HepG2 (cell line): Measurements from ENCODE around the gene KRT12. TPM values are rescaled to one million over a fixed set of nuclear protein-coding genes. Genes with fewer than 3 reads are reported as not detected.

ENCODE experiments used
- MYNN ChIP-seq: sonication (generic); formaldehyde crosslinking; IDR thresholded peaks from 2 replicates; pipeline ENCODE4 v1.4.0; 2020; ENCODE audit warnings: mild to moderate bottlenecking, low read depth, missing genetic modification reagents
- PTBP1 ChIP-seq: fragments of 200-400 bp; formaldehyde crosslinking; IDR thresholded peaks from 2 replicates; pipeline ENCODE4 v1.6.1; 2018; ENCODE audit warnings: low read length, low read depth; ENCODE audit not compliant: poor library complexity, severe bottlenecking
- ZFP41 ChIP-seq: sonication (generic); formaldehyde crosslinking; IDR thresholded peaks from 2 replicates; pipeline ENCODE4 v1.4.0; 2020; ENCODE audit warnings: mild to moderate bottlenecking, missing genetic modification reagents, borderline replicate concordance
- ZNF138 ChIP-seq: sonication (generic); formaldehyde crosslinking; IDR thresholded peaks from 2 replicates; pipeline ENCODE4 v1.5.0; 2020; ENCODE audit warnings: mild to moderate bottlenecking, low read depth, missing genetic modification reagents
- polyA plus RNA-seq, 8 experiments: library from polyadenylated mRNA; depleted of rRNA in 3 of 8; stranded (reverse) in 7 of 8; unstranded in 1 of 8; fragments of >200 nt; fragmentation: Illumina TruSeq in 4 of 8; extraction: Trizol in 4 of 8; gene quantifications; 2 replicates each; pipeline versions ENCODE4 v1.2.1 to v1.2.3, GENCODE V29; 2011 to 2016; ENCODE audit warnings: low read depth in 4 of 8, missing spikeins in 1 of 8, mixed read lengths in 1 of 8; ENCODE audit not compliant: insufficient read depth in 1 of 8
- total RNA-seq, 5 experiments: library from RNA; depleted of rRNA; stranded (reverse); fragments of >200 nt; fragmentation: Illumina TruSeq; extraction: Trizol; gene quantifications; 2 replicates each; pipeline ENCODE4 v1.2.3, GENCODE V29; 2016; ENCODE audit warnings: low read depth in 1 of 5
- TF ChIP-seq, protein P1 (sequence below): IDR thresholded peaks from 2 replicates; pipeline ENCODE4 v1.4.0; 2020; ENCODE audit warnings: mild to moderate bottlenecking, missing genetic modification reagents
- TF ChIP-seq, protein P2 (sequence below), 2 experiments: fragments of 450-650 bp in 1 of 2; sonication (generic) in 1 of 2; formaldehyde crosslinking in 1 of 2; IDR thresholded peaks; 2 replicates each; pipeline versions ENCODE4 v1.6.1 to v1.8.0; 2016 to 2022; ENCODE audit warnings: antibody characterized with exemption in 1 of 2, mild to moderate bottlenecking in 1 of 2, missing genetic modification reagents in 1 of 2
- TF ChIP-seq, protein P3 (sequence below): sonication (generic); formaldehyde crosslinking; IDR thresholded peaks from 2 replicates; pipeline ENCODE4 v1.4.0; 2020; ENCODE audit warnings: mild to moderate bottlenecking, missing genetic modification reagents
- TF ChIP-seq, protein P4 (sequence below): sonication (generic); formaldehyde crosslinking; IDR thresholded peaks from 2 replicates; pipeline ENCODE4 v1.5.0; 2020; ENCODE audit warnings: mild to moderate bottlenecking, low read depth, missing genetic modification reagents, borderline replicate concordance
- TF ChIP-seq, protein P5 (sequence below): sonication (generic); formaldehyde crosslinking; IDR thresholded peaks from 2 replicates; pipeline ENCODE4; 2020; ENCODE audit warnings: missing genetic modification reagents, mild to moderate bottlenecking, borderline replicate concordance

The KRT12 gene
- total and polyA plus RNA-seq, 2 of the 13 experiments (the other 11 are each of a cell fraction or from before 2014, with no cell fraction given), result 0.07 to 0.09 TPM

DNA sequence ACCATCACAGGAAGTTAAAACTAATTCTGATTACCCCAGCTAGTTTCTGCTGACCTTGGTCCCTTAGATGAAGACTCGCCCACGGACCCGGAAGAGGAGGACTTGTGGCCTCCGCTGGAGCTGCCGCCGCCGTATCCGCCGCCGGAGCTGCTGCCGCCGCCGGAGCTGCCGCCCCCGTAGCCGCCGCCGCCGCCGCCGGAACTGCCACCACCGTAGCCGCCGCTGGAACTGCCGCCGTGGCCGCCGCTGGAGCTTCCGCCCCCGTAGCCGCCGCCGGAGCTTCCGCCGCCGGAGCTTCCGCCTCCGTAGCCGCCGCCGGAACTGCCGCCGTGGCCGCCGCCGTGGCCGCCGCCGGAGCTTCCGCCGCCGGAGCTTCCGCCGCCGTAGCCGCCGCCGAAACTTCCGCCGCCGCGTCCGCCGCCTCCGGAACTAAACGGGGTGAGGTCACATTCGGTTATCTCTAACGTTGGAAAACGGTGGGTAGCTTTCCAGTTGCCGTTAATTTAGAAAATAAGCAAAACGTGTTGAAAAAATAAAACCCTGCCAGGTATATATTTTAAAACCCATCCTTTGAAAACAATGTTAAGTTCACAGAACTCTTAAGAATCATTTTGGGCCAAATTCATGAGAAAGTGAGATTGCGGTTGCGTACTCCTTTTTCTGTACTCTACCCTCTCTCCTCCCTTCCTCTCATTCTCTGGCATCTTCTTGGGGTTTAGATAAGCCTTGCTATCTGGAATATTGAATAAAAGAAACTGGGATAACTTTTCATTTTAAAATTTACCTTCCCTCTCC, 48.1 kb downstream of the KRT12 start (continued):
- TF ChIP-seq, protein P1, sequence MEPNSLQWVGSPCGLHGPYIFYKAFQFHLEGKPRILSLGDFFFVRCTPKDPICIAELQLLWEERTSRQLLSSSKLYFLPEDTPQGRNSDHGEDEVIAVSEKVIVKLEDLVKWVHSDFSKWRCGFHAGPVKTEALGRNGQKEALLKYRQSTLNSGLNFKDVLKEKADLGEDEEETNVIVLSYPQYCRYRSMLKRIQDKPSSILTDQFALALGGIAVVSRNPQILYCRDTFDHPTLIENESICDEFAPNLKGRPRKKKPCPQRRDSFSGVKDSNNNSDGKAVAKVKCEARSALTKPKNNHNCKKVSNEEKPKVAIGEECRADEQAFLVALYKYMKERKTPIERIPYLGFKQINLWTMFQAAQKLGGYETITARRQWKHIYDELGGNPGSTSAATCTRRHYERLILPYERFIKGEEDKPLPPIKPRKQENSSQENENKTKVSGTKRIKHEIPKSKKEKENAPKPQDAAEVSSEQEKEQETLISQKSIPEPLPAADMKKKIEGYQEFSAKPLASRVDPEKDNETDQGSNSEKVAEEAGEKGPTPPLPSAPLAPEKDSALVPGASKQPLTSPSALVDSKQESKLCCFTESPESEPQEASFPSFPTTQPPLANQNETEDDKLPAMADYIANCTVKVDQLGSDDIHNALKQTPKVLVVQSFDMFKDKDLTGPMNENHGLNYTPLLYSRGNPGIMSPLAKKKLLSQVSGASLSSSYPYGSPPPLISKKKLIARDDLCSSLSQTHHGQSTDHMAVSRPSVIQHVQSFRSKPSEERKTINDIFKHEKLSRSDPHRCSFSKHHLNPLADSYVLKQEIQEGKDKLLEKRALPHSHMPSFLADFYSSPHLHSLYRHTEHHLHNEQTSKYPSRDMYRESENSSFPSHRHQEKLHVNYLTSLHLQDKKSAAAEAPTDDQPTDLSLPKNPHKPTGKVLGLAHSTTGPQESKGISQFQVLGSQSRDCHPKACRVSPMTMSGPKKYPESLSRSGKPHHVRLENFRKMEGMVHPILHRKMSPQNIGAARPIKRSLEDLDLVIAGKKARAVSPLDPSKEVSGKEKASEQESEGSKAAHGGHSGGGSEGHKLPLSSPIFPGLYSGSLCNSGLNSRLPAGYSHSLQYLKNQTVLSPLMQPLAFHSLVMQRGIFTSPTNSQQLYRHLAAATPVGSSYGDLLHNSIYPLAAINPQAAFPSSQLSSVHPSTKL (CRISPR knock-in tag), result no peak
- TF ChIP-seq PTBP1, result no peak
- TF ChIP-seq, protein P2, sequence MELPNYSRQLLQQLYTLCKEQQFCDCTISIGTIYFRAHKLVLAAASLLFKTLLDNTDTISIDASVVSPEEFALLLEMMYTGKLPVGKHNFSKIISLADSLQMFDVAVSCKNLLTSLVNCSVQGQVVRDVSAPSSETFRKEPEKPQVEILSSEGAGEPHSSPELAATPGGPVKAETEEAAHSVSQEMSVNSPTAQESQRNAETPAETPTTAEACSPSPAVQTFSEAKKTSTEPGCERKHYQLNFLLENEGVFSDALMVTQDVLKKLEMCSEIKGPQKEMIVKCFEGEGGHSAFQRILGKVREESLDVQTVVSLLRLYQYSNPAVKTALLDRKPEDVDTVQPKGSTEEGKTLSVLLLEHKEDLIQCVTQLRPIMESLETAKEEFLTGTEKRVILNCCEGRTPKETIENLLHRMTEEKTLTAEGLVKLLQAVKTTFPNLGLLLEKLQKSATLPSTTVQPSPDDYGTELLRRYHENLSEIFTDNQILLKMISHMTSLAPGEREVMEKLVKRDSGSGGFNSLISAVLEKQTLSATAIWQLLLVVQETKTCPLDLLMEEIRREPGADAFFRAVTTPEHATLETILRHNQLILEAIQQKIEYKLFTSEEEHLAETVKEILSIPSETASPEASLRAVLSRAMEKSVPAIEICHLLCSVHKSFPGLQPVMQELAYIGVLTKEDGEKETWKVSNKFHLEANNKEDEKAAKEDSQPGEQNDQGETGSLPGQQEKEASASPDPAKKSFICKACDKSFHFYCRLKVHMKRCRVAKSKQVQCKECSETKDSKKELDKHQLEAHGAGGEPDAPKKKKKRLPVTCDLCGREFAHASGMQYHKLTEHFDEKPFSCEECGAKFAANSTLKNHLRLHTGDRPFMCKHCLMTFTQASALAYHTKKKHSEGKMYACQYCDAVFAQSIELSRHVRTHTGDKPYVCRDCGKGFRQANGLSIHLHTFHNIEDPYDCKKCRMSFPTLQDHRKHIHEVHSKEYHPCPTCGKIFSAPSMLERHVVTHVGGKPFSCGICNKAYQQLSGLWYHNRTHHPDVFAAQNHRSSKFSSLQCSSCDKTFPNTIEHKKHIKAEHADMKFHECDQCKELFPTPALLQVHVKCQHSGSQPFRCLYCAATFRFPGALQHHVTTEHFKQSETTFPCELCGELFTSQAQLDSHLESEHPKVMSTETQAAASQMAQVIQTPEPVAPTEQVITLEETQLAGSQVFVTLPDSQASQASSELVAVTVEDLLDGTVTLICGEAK (IDR thresholded peaks at IDR 0.05), result no peak
- TF ChIP-seq, protein P2 (CRISPR knock-in tag; IDR thresholded peaks at IDR 0.05), result no peak
- no peak for TF ChIP-seq ZNF138 (CRISPR knock-in tag)
- TF ChIP-seq, protein P3, sequence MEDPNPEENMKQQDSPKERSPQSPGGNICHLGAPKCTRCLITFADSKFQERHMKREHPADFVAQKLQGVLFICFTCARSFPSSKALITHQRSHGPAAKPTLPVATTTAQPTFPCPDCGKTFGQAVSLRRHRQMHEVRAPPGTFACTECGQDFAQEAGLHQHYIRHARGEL (CRISPR knock-in tag), result no peak
- TF ChIP-seq ZFP41, result no peak
- TF ChIP-seq, protein P4, sequence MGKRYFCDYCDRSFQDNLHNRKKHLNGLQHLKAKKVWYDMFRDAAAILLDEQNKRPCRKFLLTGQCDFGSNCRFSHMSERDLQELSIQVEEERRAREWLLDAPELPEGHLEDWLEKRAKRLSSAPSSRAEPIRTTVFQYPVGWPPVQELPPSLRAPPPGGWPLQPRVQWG (CRISPR knock-in tag), result no peak
- TF ChIP-seq, protein P5, sequence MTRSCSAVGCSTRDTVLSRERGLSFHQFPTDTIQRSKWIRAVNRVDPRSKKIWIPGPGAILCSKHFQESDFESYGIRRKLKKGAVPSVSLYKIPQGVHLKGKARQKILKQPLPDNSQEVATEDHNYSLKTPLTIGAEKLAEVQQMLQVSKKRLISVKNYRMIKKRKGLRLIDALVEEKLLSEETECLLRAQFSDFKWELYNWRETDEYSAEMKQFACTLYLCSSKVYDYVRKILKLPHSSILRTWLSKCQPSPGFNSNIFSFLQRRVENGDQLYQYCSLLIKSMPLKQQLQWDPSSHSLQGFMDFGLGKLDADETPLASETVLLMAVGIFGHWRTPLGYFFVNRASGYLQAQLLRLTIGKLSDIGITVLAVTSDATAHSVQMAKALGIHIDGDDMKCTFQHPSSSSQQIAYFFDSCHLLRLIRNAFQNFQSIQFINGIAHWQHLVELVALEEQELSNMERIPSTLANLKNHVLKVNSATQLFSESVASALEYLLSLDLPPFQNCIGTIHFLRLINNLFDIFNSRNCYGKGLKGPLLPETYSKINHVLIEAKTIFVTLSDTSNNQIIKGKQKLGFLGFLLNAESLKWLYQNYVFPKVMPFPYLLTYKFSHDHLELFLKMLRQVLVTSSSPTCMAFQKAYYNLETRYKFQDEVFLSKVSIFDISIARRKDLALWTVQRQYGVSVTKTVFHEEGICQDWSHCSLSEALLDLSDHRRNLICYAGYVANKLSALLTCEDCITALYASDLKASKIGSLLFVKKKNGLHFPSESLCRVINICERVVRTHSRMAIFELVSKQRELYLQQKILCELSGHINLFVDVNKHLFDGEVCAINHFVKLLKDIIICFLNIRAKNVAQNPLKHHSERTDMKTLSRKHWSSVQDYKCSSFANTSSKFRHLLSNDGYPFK, result peak; percentile 75; the same call in 1 of the 2 replicates
- TF ChIP-seq MYNN, result no peak
